ENCODE measurements around the gene PLCL1.
"Not testable (repeated sequence)": the region's sequence is repeated elsewhere in the genome, so short reads cannot be mapped to it uniquely, and the experiment has no call there.

Gene PLCL1

GRCh38 chr2:198008230-198008629, 203.8 kb downstream of the PLCL1 start:
- DNase-seq: no peak

DNA sequence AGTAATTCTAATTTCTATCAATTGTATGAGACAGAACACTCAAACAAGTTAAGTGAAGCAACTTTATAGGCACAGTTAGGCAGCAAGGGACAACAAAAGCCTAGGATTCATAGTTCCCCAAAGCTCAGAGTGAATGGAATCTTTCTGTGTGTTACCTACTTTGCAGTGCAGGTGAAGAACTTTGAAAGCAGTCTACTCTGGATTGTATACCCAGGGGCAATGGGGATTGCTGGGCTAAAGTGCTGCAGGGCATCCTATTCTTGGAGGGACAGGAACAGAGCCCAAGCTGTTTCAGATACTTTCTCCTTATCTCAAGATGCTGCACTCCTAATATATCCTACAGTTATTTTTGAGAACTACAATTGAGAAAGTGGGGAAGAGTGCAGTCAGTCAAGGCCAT, 207.6 kb downstream of the PLCL1 start:
- no peak for DNase-seq

DNA sequence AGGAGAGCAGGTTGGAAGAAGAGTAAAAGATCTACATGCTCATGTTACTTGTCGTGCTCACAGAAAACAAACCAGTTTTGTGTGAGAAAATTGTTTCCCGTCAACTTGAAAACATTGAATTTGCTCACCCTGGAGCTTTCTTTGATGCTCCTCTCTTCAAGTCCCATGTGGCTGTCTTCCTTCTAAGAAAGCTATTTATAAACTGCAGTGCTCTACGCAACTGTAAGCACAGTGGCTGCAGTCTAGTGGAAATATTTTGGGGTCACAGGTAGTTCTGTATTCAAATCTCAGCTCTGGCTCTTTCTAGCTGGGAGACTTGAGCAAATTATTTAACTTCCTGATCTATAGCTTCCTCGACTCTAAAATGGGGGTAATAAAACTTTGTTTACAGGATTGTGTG, 211.8 kb downstream of the PLCL1 start:
- DNase-seq: no peak

GRCh38 chr2:198017068-198017467, 212.7 kb downstream of the PLCL1 start:
- no peak for DNase-seq

DNA sequence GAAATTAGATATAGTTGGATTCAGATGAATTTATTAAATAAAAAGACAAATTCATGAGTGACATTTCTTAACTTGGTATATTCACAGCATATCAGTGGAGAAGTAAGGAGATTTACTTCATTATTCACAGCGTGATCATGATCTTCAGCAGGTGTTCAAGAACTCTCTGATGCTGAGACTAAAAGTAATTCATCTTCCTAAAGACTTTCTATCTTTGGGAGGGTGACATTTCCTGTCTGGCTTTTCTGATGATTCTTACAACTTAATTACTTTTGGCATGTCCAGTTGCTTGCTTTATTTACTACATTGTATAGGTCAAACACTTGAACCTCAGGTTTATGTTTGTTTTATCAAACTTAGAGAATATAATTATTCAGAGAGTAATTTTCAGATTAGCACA, 224.6 kb downstream of the PLCL1 start:
- DNase-seq: no peak

DNA sequence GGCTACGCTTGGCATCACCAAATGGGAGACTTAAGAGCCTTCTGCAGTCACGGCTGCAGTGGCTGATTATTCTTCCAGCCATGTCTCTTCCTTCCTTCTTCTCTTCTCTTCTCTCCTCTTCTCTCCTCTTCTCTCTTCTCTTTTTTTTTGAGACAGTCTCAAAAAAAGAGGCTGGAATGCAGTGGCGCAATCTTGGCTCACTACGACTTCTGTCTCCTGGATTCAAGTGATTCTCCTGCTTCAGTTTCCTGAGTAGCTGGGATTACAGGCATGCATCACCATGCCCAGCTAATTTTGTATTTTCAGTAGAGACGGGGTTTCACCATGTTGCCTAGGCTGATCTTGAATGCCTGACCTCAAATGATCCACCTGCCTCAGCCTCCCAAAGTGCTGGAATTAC, 225.2 kb downstream of the PLCL1 start:
- DNase-seq: not testable (repeated sequence)

DNA sequence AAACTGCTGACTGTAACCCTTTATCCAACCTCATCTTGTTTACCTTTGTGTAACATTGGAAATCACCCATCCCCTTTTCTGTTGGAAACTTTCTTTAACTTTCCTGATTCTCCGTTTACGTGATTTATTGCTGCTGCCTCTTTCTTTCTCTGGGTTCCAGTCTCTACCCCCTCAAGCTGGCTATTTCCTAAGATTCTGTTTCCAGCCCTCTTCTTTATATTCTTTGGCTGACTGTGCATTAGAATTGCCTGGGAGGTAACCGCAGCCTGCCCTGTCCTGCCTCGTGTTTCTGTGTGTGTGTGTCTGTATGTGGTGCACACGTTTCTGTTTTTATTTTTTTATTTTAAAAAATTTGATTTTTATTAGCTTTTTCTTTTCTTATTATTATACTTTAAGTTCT, 229.2 kb downstream of the PLCL1 start:
- DNase-seq: no peak

DNA sequence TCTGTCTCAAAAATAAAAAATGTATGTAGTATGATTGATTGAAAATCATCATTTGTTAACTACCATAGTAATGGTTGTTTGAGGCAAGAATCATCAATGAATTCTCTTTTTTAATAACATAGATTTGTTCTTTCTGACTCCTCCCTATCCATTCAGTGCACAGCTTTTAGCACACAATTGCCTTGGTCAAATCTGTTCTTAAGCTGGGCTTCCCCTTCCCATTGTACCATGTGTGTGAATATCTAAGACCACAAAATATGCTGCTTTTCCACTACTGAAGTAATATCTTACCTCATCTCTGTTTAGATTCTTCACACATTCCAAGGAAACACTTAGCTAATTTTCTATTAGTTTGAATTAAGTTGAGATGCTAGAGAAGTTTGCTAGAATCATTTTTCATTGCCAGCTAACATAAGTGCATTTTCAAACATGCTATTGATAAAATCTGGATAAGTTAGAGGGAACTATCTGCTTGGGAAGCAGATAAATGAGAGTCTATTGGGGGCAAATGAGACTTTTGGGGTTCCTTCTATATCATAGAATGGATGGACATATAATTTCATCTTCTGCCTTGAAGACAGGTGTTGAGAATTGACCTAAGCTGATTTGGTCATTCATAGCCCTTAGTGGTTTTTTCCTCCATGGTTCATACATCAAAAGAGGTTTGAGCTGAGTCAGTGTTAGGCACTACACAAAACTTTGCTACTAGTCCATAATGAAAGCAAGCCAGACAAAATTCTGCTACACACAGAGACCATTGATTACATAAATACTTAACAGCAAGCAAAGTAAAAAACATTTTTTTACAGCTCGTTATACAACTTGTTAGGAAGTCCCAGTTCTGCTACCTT, 231.9 kb downstream of the PLCL1 start:
- DNase-seq: no peak

- no peak for DNase-seq
These were observed 236.4 kb downstream of the PLCL1 start for GRCh38 chr2:198040835-198041234.

GRCh38 chr2:198042189-198042588, 237.8 kb downstream of the PLCL1 start:
- DNase-seq: no peak

- no peak for DNase-seq
These were observed 240.4 kb downstream of the PLCL1 start for GRCh38 chr2:198044777-198045176.

DNA sequence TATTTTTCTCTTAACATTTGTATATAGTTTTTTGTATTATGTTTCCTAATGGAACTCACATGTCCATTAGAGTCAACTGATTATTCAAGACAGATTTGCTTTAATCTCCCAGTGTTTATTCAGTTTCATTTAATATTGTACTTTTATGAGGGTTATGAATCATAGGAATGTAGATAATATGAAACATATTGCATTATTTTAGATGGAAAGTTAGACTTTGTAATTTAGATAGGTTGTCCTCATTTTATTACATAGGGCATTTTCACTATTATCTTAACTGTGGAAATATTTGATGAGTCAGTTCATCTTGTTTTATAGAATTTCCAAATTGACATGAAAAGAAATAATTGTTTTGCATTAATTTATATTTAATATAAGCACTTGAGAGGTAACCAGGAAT, 240.8 kb downstream of the PLCL1 start:
- no peak for DNase-seq

DNA sequence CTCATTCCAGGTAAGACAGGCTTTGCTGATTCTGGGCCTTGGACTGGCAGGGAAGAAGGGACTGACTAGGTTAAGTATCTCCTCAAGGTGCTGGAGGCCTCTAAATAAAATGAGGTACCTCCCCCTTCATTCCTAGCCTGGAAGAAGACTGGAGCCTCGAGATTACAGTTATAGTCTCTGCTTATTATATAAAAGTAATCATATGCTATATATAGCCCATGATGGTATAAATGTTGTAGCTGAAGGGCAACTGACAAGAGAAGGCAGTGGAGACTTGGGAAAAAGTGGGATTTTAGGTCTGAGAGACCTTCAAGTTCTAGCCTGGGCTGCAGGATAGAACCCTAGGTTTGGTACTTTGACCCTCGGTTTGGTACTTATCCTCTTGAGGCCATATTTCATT, 248.3 kb downstream of the PLCL1 start:
- no peak for DNase-seq

DNA sequence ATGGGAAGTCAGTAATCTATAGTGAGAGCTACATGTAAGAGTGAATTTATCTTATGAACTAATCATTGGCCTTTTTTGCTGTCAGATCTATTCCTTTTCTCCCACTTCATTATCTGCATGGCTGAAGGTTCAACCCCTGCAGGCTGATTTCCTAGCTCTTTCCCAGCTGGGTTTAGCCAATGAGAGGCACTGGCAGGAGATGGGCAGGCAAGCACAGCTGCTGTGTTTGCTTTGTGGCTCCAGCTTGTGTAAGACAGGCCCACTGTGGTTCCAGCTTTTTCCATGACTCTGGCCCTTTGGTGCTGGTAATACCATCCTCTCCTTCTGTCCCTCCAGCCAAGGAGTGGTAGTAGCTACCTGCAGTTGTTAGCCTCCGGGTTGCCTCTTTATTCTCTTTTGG, 248.8 kb downstream of the PLCL1 start:
- DNase-seq: no peak

GRCh38 chr2:198053776-198054175, 249.4 kb downstream of the PLCL1 start:
- DNase-seq: no peak

GRCh38 chr2:198054299-198054698, 249.9 kb downstream of the PLCL1 start:
- DNase-seq: no peak

- no peak for DNase-seq
These were observed 251.3 kb downstream of the PLCL1 start for GRCh38 chr2:198055716-198056115.

DNA sequence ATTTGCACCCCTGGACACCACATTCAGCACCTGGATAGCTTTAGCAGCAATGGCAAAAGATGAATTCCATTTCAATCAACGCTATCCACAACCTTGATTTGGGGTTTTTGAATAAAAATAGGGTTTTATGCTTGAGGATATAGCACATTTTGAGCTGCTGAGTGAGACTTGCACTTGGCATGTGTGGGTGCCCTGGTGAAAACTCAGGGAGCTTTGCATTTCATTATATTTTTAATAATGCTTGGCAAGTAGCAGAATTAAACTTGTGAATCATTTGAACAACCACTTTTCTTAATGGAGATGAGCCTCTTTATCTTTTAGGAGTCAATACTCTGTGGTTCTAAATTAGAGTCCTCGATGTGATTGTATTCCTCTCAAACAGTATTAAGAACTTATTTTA, 252.4 kb downstream of the PLCL1 start:
- DNase-seq: no peak

DNA sequence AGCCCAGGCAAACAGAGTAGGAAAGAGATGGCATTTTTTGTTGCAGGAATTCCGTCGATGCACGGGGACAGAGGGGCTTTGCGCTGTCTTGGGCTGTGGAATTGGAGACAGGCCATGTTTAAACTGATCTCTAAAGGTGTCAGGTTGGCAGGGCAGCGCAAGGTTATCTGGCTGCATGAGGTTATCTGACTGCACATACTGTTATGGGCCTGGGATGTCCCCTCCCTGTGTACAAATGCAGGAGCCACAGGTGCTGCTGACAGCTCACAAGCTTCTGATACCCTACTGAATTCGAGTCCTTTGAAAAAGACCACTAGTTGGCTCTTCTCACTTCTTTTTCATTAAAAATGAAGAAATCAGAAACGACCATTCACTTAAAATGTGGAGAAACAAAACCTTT, 255.4 kb downstream of the PLCL1 start:
- DNase-seq: no peak

DNA sequence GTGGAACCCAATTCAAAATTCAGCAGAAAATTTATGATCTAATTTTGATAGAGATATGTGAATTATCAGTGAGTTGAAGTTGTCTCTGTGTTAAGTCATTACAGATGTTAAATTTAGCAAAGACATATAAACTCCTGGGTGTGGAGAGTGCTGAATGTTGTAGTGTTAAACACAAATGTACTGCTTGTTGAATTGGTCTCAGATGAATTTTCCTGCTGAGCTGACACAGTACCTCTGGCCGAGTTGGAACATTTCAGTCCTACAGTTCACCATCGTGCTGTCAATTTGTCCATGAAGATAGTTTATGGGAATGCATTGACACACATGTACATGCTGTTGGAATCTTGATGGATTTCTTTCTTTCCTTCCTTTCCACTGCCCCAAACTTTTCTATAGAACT, 255.9 kb downstream of the PLCL1 start:
- no peak for DNase-seq

GRCh38 chr2:198062826-198063225, 258.4 kb downstream of the PLCL1 start:
- no peak for DNase-seq

DNA sequence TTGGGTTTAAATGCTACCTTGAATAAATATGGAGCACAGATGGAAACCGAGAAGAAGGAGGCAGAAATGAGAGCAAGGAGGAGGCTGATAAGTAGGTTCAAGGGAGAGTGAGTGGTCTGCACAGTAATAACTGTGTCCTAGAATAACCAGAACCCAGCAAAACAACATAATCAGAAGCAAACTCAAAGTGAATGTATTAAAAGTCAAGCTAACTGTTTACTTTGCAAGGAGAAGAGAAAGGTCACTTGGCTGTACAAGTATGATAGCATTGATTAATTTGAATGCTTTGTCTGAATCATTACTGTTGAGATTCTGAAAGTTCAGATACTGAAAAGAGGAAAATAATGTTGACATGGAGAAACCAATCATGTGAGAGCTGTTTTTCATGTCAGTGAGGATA, 258.8 kb downstream of the PLCL1 start:
- no peak for DNase-seq

GRCh38 chr2:198065322-198065721, 260.9 kb downstream of the PLCL1 start:
- no peak for DNase-seq

- DNase-seq: no peak
These were observed 262.2 kb downstream of the PLCL1 start for GRCh38 chr2:198066597-198066996.

GRCh38 chr2:198072655-198073054, 268.3 kb downstream of the PLCL1 start:
- DNase-seq: no peak
